Measurements from ENCODE around the gene NR2E3. TPM values are rescaled to one million over a fixed set of nuclear protein-coding genes. Genes with fewer than 3 reads are reported as not detected.

The NR2E3 gene
- polyA plus RNA-seq, 1 donor from 2014 or later: not detected

GRCh38 chr15:71773206-71773859 lies 37.0 kb upstream of the NR2E3 start:
- H3K79me2 ChIP-seq (replicated peaks; ENCODE audit: insufficient read depth, low read length): no peaks in the 10 kb centered on the region
- TF ChIP-seq EP300 (conservative IDR thresholded peaks at IDR 0.05; ENCODE audit: poor library complexity, severe bottlenecking): peak; percentile 81
- no peak for TF ChIP-seq CTCF (IDR thresholded peaks at IDR 0.05; ENCODE audit: poor library complexity, severe bottlenecking)
- no peak overlapping the region for H2AFZ ChIP-seq (ENCODE audit: low read depth, low read length)
- H3K27me3 ChIP-seq (ENCODE audit: insufficient read depth, low read depth, low read length): no peaks in the 10 kb centered on the region
- no peaks in the 10 kb centered on the region for H3F3A ChIP-seq (ENCODE audit: insufficient read depth, low read length, poor library complexity, severe bottlenecking)
- no peak overlapping the region for H3K4me3 ChIP-seq (ENCODE audit: low read length)
- H3K9me2 ChIP-seq (ENCODE audit: insufficient read depth, low read length): no peaks in the 10 kb centered on the region
- no peaks in the 10 kb centered on the region for H3K36me3 ChIP-seq (ENCODE audit: insufficient read depth, low read length)
- H3K27ac ChIP-seq (ENCODE audit: low read length): peak overlapping the region; percentile 45
- no peak overlapping the region for H3K4me2 ChIP-seq (ENCODE audit: low read length)
- H4K20me1 ChIP-seq (ENCODE audit: insufficient read depth): no peaks in the 10 kb centered on the region
- H3K9ac ChIP-seq (ENCODE audit: low read length): no peak overlapping the region
- H3K9me3 ChIP-seq (ENCODE audit: low read length): no peaks in the 10 kb centered on the region

GRCh38 chr15:71775856-71776255 lies 34.5 kb upstream of the NR2E3 start:
- no peak overlapping the region for H3K4me2 ChIP-seq (ENCODE audit: low read length)
- no peaks in the 10 kb centered on the region for H3K9me3 ChIP-seq (ENCODE audit: low read length)
- no peaks in the 10 kb centered on the region for H3K79me2 ChIP-seq (replicated peaks; ENCODE audit: insufficient read depth, low read length)
- H3K9me2 ChIP-seq (ENCODE audit: insufficient read depth, low read length): no peaks in the 10 kb centered on the region
- H4K20me1 ChIP-seq (ENCODE audit: insufficient read depth): no peaks in the 10 kb centered on the region
- H3K9ac ChIP-seq (ENCODE audit: low read length): no peak overlapping the region
- TF ChIP-seq TAF1 (IDR thresholded peaks at IDR 0.05; ENCODE audit: low read depth) (no peak), REST (IDR thresholded peaks at IDR 0.05; ENCODE audit: borderline replicate concordance) (no peak), RAD21 (conservative IDR thresholded peaks at IDR 0.05) (no peak), EP300 (conservative IDR thresholded peaks at IDR 0.05; ENCODE audit: poor library complexity, severe bottlenecking) (no peak), CTCF (IDR thresholded peaks at IDR 0.05; ENCODE audit: poor library complexity, severe bottlenecking) (no peak), EZH2 (IDR thresholded peaks at IDR 0.05; ENCODE audit: borderline replicate concordance, insufficient read depth, low read length, poor library complexity, severe bottlenecking) (no peak), MXI1 (conservative IDR thresholded peaks at IDR 0.05; ENCODE audit: poor library complexity, severe bottlenecking) (no peak), POLR2AphosphoS5 (IDR thresholded peaks at IDR 0.05) (no peak), SMC3 (conservative IDR thresholded peaks at IDR 0.05; ENCODE audit: poor library complexity) (no peak)
- H2AFZ ChIP-seq (ENCODE audit: low read depth, low read length): no peak overlapping the region
- no peaks in the 10 kb centered on the region for H3K36me3 ChIP-seq (ENCODE audit: insufficient read depth, low read length)
- no peaks in the 10 kb centered on the region for H3F3A ChIP-seq (ENCODE audit: insufficient read depth, low read length, poor library complexity, severe bottlenecking)
- H3K27ac ChIP-seq (ENCODE audit: low read length): no peak overlapping the region
- no peaks in the 10 kb centered on the region for H3K27me3 ChIP-seq (ENCODE audit: insufficient read depth, low read depth, low read length)
- H3K4me3 ChIP-seq (ENCODE audit: low read length): no peak overlapping the region
